ENCODE data around the gene SESTD1.

Gene SESTD1

GRCh38 chr2:179195141-179195540 lies 69.5 kb downstream of the SESTD1 start:
- Mint-ChIP-seq H3K4me1 (ENCODE audit: low read depth) (peaks cover 25% of the 10 kb centered on the region), H3K4me3 (no peak overlapping the region), H3K9me3 (peaks cover 7% of the 10 kb centered on the region), H3K27me3 (no peaks in the 10 kb centered on the region), H3K36me3 (ENCODE audit: low read depth) (peaks cover 11% of the 10 kb centered on the region), H3K27ac (no peak overlapping the region)

- peaks cover 14% of the 10 kb centered on the region for H3K9me3 Mint-ChIP-seq
- H3K4me3 Mint-ChIP-seq: no peak overlapping the region
- no peak overlapping the region for H3K27ac Mint-ChIP-seq
- no peaks in the 10 kb centered on the region for H3K27me3 Mint-ChIP-seq
- peaks cover 25% of the 10 kb centered on the region for H3K4me1 Mint-ChIP-seq (ENCODE audit: low read depth)
- H3K36me3 Mint-ChIP-seq (ENCODE audit: low read depth): peaks cover 24% of the 10 kb centered on the region
Measured at GRCh38 chr2:179193759-179194394, 70.8 kb downstream of the SESTD1 start.

- H3K36me3 Mint-ChIP-seq (ENCODE audit: low read depth): peaks cover 33% of the 10 kb centered on the region
- no peaks in the 10 kb centered on the region for H3K27me3 Mint-ChIP-seq
- no peak overlapping the region for H3K4me3 Mint-ChIP-seq
- H3K27ac Mint-ChIP-seq: no peak overlapping the region
- H3K4me1 Mint-ChIP-seq (ENCODE audit: low read depth): peaks cover 24% of the 10 kb centered on the region
- H3K9me3 Mint-ChIP-seq: peaks cover 14% of the 10 kb centered on the region
Measured at GRCh38 chr2:179191110-179191509, 73.5 kb downstream of the SESTD1 start.

GRCh38 chr2:179186126-179186525 lies 78.5 kb downstream of the SESTD1 start:
- Mint-ChIP-seq H3K27me3 (no peaks in the 10 kb centered on the region), H3K4me3 (no peak overlapping the region), H3K9me3 (peaks cover 9% of the 10 kb centered on the region), H3K36me3 (ENCODE audit: low read depth) (peaks cover 27% of the 10 kb centered on the region), H3K4me1 (ENCODE audit: low read depth) (peaks cover 3% of the 10 kb centered on the region), H3K27ac (no peak overlapping the region)

- Mint-ChIP-seq H3K4me3 (no peak overlapping the region), H3K9me3 (peaks cover 2% of the 10 kb centered on the region), H3K4me1 (ENCODE audit: low read depth) (peaks cover 5% of the 10 kb centered on the region), H3K36me3 (ENCODE audit: low read depth) (peaks cover 17% of the 10 kb centered on the region), H3K27ac (no peak overlapping the region), H3K27me3 (no peaks in the 10 kb centered on the region)
Measured at GRCh38 chr2:179184610-179185009, 80.0 kb downstream of the SESTD1 start.

- H3K4me3 Mint-ChIP-seq: no peak overlapping the region
- peaks cover 5% of the 10 kb centered on the region for H3K4me1 Mint-ChIP-seq (ENCODE audit: low read depth)
- no peaks in the 10 kb centered on the region for H3K9me3 Mint-ChIP-seq
- no peak overlapping the region for H3K27ac Mint-ChIP-seq
- H3K36me3 Mint-ChIP-seq (ENCODE audit: low read depth): peaks cover 8% of the 10 kb centered on the region
- no peaks in the 10 kb centered on the region for H3K27me3 Mint-ChIP-seq
Measured at GRCh38 chr2:179181002-179181401, 83.6 kb downstream of the SESTD1 start.

- H3K4me1 Mint-ChIP-seq (ENCODE audit: low read depth): peaks cover 5% of the 10 kb centered on the region
- peaks cover 15% of the 10 kb centered on the region for H3K36me3 Mint-ChIP-seq (ENCODE audit: low read depth)
- H3K9me3 Mint-ChIP-seq: no peaks in the 10 kb centered on the region
- no peaks in the 10 kb centered on the region for H3K27me3 Mint-ChIP-seq
- H3K4me3 Mint-ChIP-seq: no peak overlapping the region
- no peak overlapping the region for H3K27ac Mint-ChIP-seq
Measured at GRCh38 chr2:179180242-179180641, 84.4 kb downstream of the SESTD1 start.

- Mint-ChIP-seq H3K36me3 (ENCODE audit: low read depth) (peaks cover 16% of the 10 kb centered on the region), H3K4me3 (no peak overlapping the region), H3K27ac (no peak overlapping the region), H3K27me3 (no peaks in the 10 kb centered on the region), H3K4me1 (ENCODE audit: low read depth) (peaks cover 5% of the 10 kb centered on the region), H3K9me3 (no peaks in the 10 kb centered on the region)
Measured at GRCh38 chr2:179179719-179180118, 84.9 kb downstream of the SESTD1 start.

GRCh38 chr2:179177694-179178093 lies 86.9 kb downstream of the SESTD1 start:
- Mint-ChIP-seq H3K36me3 (ENCODE audit: low read depth) (peaks cover 16% of the 10 kb centered on the region), H3K27ac (no peak overlapping the region), H3K4me3 (no peak overlapping the region), H3K9me3 (no peaks in the 10 kb centered on the region), H3K27me3 (no peaks in the 10 kb centered on the region), H3K4me1 (ENCODE audit: low read depth) (peaks cover 5% of the 10 kb centered on the region)

GRCh38 chr2:179174240-179174639 lies 90.4 kb downstream of the SESTD1 start:
- Mint-ChIP-seq H3K27me3 (no peaks in the 10 kb centered on the region), H3K36me3 (ENCODE audit: low read depth) (peaks cover 16% of the 10 kb centered on the region), H3K4me1 (ENCODE audit: low read depth) (peaks cover 8% of the 10 kb centered on the region), H3K27ac (no peak overlapping the region), H3K9me3 (no peaks in the 10 kb centered on the region), H3K4me3 (no peak overlapping the region)

- no peaks in the 10 kb centered on the region for H3K9me3 Mint-ChIP-seq
- no peak overlapping the region for H3K27ac Mint-ChIP-seq
- H3K4me1 Mint-ChIP-seq (ENCODE audit: low read depth): peaks cover 8% of the 10 kb centered on the region
- peaks cover 15% of the 10 kb centered on the region for H3K36me3 Mint-ChIP-seq (ENCODE audit: low read depth)
- H3K4me3 Mint-ChIP-seq: no peak overlapping the region
- H3K27me3 Mint-ChIP-seq: no peaks in the 10 kb centered on the region
Measured at GRCh38 chr2:179172894-179173293, 91.7 kb downstream of the SESTD1 start.

- H3K4me1 Mint-ChIP-seq (ENCODE audit: low read depth): peaks cover 8% of the 10 kb centered on the region
- H3K4me3 Mint-ChIP-seq: no peak overlapping the region
- no peak overlapping the region for H3K27ac Mint-ChIP-seq
- no peaks in the 10 kb centered on the region for H3K27me3 Mint-ChIP-seq
- H3K9me3 Mint-ChIP-seq: no peaks in the 10 kb centered on the region
- H3K36me3 Mint-ChIP-seq (ENCODE audit: low read depth): peaks cover 15% of the 10 kb centered on the region
Measured at GRCh38 chr2:179171371-179171770, 93.3 kb downstream of the SESTD1 start.

GRCh38 chr2:179170901-179171300 lies 93.7 kb downstream of the SESTD1 start:
- no peaks in the 10 kb centered on the region for H3K9me3 Mint-ChIP-seq
- peaks cover 13% of the 10 kb centered on the region for H3K36me3 Mint-ChIP-seq (ENCODE audit: low read depth)
- H3K27ac Mint-ChIP-seq: no peak overlapping the region
- H3K4me3 Mint-ChIP-seq: no peak overlapping the region
- H3K27me3 Mint-ChIP-seq: no peaks in the 10 kb centered on the region
- peaks cover 8% of the 10 kb centered on the region for H3K4me1 Mint-ChIP-seq (ENCODE audit: low read depth)

GRCh38 chr2:179165356-179166000 lies 99.2 kb downstream of the SESTD1 start:
- Mint-ChIP-seq H3K9me3 (no peaks in the 10 kb centered on the region), H3K27ac (no peak overlapping the region), H3K27me3 (no peaks in the 10 kb centered on the region), H3K4me3 (no peak overlapping the region), H3K4me1 (ENCODE audit: low read depth) (no peaks in the 10 kb centered on the region), H3K36me3 (ENCODE audit: low read depth) (peaks cover 6% of the 10 kb centered on the region)

GRCh38 chr2:179141206-179141605 lies 123.4 kb downstream of the SESTD1 start:
- no peak overlapping the region for H3K27ac Mint-ChIP-seq
- H3K4me1 Mint-ChIP-seq (ENCODE audit: low read depth): no peaks in the 10 kb centered on the region
- peaks cover 3% of the 10 kb centered on the region for H3K36me3 Mint-ChIP-seq (ENCODE audit: low read depth)
- H3K4me3 Mint-ChIP-seq: no peak overlapping the region
- H3K27me3 Mint-ChIP-seq: no peaks in the 10 kb centered on the region
- no peaks in the 10 kb centered on the region for H3K9me3 Mint-ChIP-seq

GRCh38 chr2:179140571-179140970 lies 124.1 kb downstream of the SESTD1 start:
- Mint-ChIP-seq H3K27ac (no peak overlapping the region), H3K36me3 (ENCODE audit: low read depth) (peaks cover 3% of the 10 kb centered on the region), H3K4me1 (ENCODE audit: low read depth) (no peaks in the 10 kb centered on the region), H3K9me3 (no peaks in the 10 kb centered on the region), H3K27me3 (no peaks in the 10 kb centered on the region), H3K4me3 (no peak overlapping the region)
